Measurements from ENCODE around the gene PWWP2B. TPM values are rescaled to one million over a fixed set of nuclear protein-coding genes. Genes with fewer than 3 reads are reported as not detected.

The PWWP2B gene
- total and polyA plus RNA-seq, 9 of the 15 experiments (the other 6 are each of a cell fraction or from before 2014, with no cell fraction given), result 0.07 to 9.2 (median 1.6) TPM; not detected in 1

- no peaks in the 10 kb centered on the region for H3K79me2 ChIP-seq (ENCODE audit: control insufficient read depth, insufficient read depth, low read length)
- DNase-seq (ENCODE audit: extremely low read depth in 1 of 4, low spot score in 3 of 4) (no peak), ATAC-seq (no peak), FAIRE-seq (no peak)
- WGBS (ENCODE audit: insufficient coverage, low coverage, missing lambda C conversion rate), result 0% methylated on average over 7 of the region's 9 CpGs
- in situ Hi-C loops (cut with MboI), result no loop called here
- POLR2A ChIA-PET, result no interaction called here
- peaks cover 0 to 7% of the 10 kb centered on the region in 2 experiments; a peak in 1 of 5 replicates for H3K4me1 ChIP-seq (replicated peaks in 1 of 2; ENCODE audit: control insufficient read depth in 2 of 2, insufficient read depth in 2 of 2, low read length in 2 of 2)
- intact Hi-C loops (cut with micrococcal nuclease), result no loop called here
- H3K9ac ChIP-seq (ENCODE audit: insufficient read depth in 1 of 2, low read depth in 2 of 2, low read length in 2 of 2), result no peak overlapping the region
- H3K4me3 ChIP-seq, result no peak overlapping the region
- BruUV-seq (replicated peaks), result no TSS peak
- no peak overlapping the region for H3K4me2 ChIP-seq (ENCODE audit: insufficient read depth, low read length)
- H3K27me3 ChIP-seq (ENCODE audit: control insufficient read depth in 2 of 2, insufficient read depth in 2 of 2, low read length in 2 of 2), result peaks cover 12 to 49% of the 10 kb centered on the region in 2 experiments; a peak in 3 of 5 replicates
- H4K20me1 ChIP-seq (replicated peaks; ENCODE audit: control insufficient read depth, insufficient read depth, low read length), result no peaks in the 10 kb centered on the region
- CTCF ChIA-PET (ENCODE audit: low intra/inter-chr PET ratio), result no interaction called here
- H2AFZ ChIP-seq (ENCODE audit: low read depth, low read length), result no peak overlapping the region
- H3K36me3 ChIP-seq (ENCODE audit: control insufficient read depth, insufficient read depth, low read length), result no peaks in the 10 kb centered on the region
- no peaks in the 10 kb centered on the region for H3K9me1 ChIP-seq (ENCODE audit: control insufficient read depth, insufficient read depth, low read length)
- no peak overlapping the region for H3K27ac ChIP-seq (ENCODE audit: extremely low read depth, low read depth, low read length)
- no peaks in the 10 kb centered on the region; the same call in 1 of the 2 replicates for H3K9me3 ChIP-seq (replicated peaks; ENCODE audit: control insufficient read depth, insufficient read depth, low read depth, low read length)
- TF ChIP-seq SFPQ (IDR thresholded peaks at IDR 0.05; ENCODE audit: low read depth, low read length) (no peak), ZNF75A (CRISPR knock-in tag; IDR thresholded peaks at IDR 0.05) (no peak), IRF2 (CRISPR knock-in tag; IDR thresholded peaks at IDR 0.05) (no peak), NUFIP1 (IDR thresholded peaks at IDR 0.05; ENCODE audit: partially characterized antibody) (no peak), TFAM (CRISPR knock-in tag; conservative IDR thresholded peaks at IDR 0.05) (no peak), BCOR (IDR thresholded peaks at IDR 0.05) (no peak), ZNF449 (CRISPR knock-in tag; IDR thresholded peaks at IDR 0.05) (no peak), VEZF1 (CRISPR knock-in tag; IDR thresholded peaks at IDR 0.05) (no peak), SNAPC5 (CRISPR knock-in tag; IDR thresholded peaks at IDR 0.05) (no peak), HOMEZ (CRISPR knock-in tag; IDR thresholded peaks at IDR 0.05) (no peak), CBFA2T2 (conservative IDR thresholded peaks at IDR 0.05) (no peak), DMBX1 (CRISPR knock-in tag; IDR thresholded peaks at IDR 0.05; ENCODE audit: borderline replicate concordance) (no peak), XRCC5 (IDR thresholded peaks at IDR 0.05; ENCODE audit: low read depth, low read length) (no peak), CBFA2T3 (IDR thresholded peaks at IDR 0.05) (no peak), KHSRP (IDR thresholded peaks at IDR 0.05) (no peak)
Measured at GRCh38 chr10:132368881-132369635, 27.9 kb upstream of the PWWP2B start.

Data from K562 (cell line).